ENCODE results near the gene UBE2J2. TPM values are rescaled to one million over a fixed set of nuclear protein-coding genes. Genes with fewer than 3 reads are reported as not detected.

The UBE2J2 gene
- total RNA-seq, 1 donor from 2014 or later = 52.0 TPM

GRCh38 chr1:1217621-1218523, 55.8 kb downstream of the UBE2J2 start:
- Mint-ChIP-seq H3K9me3 (ENCODE audit: low read depth) (no peaks in the 10 kb centered on the region), H3K36me3 (ENCODE audit: low read depth) (peaks cover 16% of the 10 kb centered on the region), H3K4me3 (ENCODE audit: unreplicated experiment) (no peak overlapping the region), H3K4me1 (ENCODE audit: low read depth) (no peaks in the 10 kb centered on the region), H3K27ac (ENCODE audit: unreplicated experiment) (no peak overlapping the region), H3K27me3 (ENCODE audit: low read depth) (no peaks in the 10 kb centered on the region)
- no peak for TF ChIP-seq CTCF (IDR thresholded peaks at IDR 0.05)
- no peak for DNase-seq (ENCODE audit: low spot score)

GRCh38 chr1:1216770-1217620, 56.7 kb downstream of the UBE2J2 start:
- no peaks in the 10 kb centered on the region for H3K9me3 Mint-ChIP-seq (ENCODE audit: low read depth)
- H3K27ac Mint-ChIP-seq (ENCODE audit: unreplicated experiment) = no peak overlapping the region
- peaks cover 13% of the 10 kb centered on the region for H3K36me3 Mint-ChIP-seq (ENCODE audit: low read depth)
- no peak for DNase-seq (ENCODE audit: low spot score)
- H3K4me3 Mint-ChIP-seq (ENCODE audit: unreplicated experiment) = no peak overlapping the region
- TF ChIP-seq CTCF (IDR thresholded peaks at IDR 0.05) = no peak
- H3K4me1 Mint-ChIP-seq (ENCODE audit: low read depth) = no peaks in the 10 kb centered on the region
- H3K27me3 Mint-ChIP-seq (ENCODE audit: low read depth) = no peaks in the 10 kb centered on the region

GRCh38 chr1:1215881-1216605, 57.6 kb downstream of the UBE2J2 start:
- H3K4me1 Mint-ChIP-seq (ENCODE audit: low read depth) = no peaks in the 10 kb centered on the region
- H3K36me3 Mint-ChIP-seq (ENCODE audit: low read depth) = peaks cover 10% of the 10 kb centered on the region
- no peak overlapping the region for H3K4me3 Mint-ChIP-seq (ENCODE audit: unreplicated experiment)
- no peaks in the 10 kb centered on the region for H3K9me3 Mint-ChIP-seq (ENCODE audit: low read depth)
- no peaks in the 10 kb centered on the region for H3K27me3 Mint-ChIP-seq (ENCODE audit: low read depth)
- no peak for TF ChIP-seq CTCF (IDR thresholded peaks at IDR 0.05)
- DNase-seq (ENCODE audit: low spot score) = no peak
- no peak overlapping the region for H3K27ac Mint-ChIP-seq (ENCODE audit: unreplicated experiment)

GRCh38 chr1:1215080-1215676, 58.5 kb downstream of the UBE2J2 start:
- no peak for TF ChIP-seq CTCF (IDR thresholded peaks at IDR 0.05)
- Mint-ChIP-seq H3K4me3 (ENCODE audit: unreplicated experiment) (no peak overlapping the region), H3K27ac (ENCODE audit: unreplicated experiment) (no peak overlapping the region), H3K9me3 (ENCODE audit: low read depth) (no peaks in the 10 kb centered on the region), H3K36me3 (ENCODE audit: low read depth) (peaks cover 5% of the 10 kb centered on the region), H3K4me1 (ENCODE audit: low read depth) (no peaks in the 10 kb centered on the region), H3K27me3 (ENCODE audit: low read depth) (no peaks in the 10 kb centered on the region)
- no peak for DNase-seq (ENCODE audit: low spot score)

Measured in chondrocyte (in vitro differentiated cells).